HG03439 (cell line): Measurements from ENCODE around the gene SHISAL1.
"Not testable (repeated sequence)": the region's sequence is repeated elsewhere in the genome, so short reads cannot be mapped to it uniquely, and the experiment has no call there.

Experiments
- ATAC-seq: cut with Tn5 transposase; IDR thresholded peaks from one replicate; pipeline ENCODE4 v1.9.1; 2021; ENCODE audit warnings: mild to moderate bottlenecking, moderate library complexity; ENCODE audit not compliant: unreplicated experiment

Gene SHISAL1

DNA sequence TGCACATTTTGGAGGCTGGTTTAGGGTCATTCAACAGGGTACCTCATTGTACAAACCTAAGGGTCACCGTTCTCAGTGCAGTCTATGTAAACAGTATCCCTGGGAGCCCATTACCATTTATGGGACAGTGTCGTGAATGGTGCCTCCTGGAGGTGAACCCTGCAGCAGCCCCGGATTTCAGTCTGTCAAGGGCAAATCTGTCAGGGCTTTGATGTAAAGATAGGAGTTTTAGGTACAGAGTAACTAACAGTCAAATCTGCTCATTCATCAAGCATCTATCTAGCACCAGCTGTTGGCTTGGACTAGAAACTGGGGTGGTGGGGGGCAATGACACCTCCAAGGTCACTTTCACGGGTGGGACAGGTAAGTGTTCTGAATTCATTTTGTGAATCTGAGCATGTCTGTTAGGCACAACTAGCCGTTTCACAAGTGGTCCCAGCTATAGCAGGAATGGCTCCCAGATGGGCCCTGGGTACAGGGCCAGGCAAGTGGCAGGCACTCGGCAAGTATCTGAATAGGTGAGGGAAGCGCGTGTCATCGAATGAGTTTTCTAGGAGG lies 68.4 kb downstream of the SHISAL1 start:
- ATAC-seq, result no peak

DNA sequence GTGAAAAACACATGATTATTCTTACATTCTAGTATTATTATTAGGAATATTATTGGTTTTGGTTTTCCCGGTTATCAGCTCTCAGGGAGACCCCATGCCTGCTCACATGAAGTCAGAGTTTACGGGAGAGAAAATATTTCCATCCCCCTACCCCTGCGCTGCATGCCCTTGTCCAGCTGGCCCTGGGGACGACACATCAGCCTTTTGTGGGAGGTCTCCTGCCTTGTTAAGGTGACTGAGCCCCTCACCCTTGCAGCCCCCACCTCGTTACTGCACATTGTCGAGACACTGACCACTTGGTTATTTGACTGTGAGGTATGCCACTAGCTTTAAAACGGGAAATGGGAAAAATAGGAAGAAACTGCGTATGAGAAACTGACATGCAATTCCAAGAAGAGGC lies 69.0 kb downstream of the SHISAL1 start:
- ATAC-seq, result no peak

DNA sequence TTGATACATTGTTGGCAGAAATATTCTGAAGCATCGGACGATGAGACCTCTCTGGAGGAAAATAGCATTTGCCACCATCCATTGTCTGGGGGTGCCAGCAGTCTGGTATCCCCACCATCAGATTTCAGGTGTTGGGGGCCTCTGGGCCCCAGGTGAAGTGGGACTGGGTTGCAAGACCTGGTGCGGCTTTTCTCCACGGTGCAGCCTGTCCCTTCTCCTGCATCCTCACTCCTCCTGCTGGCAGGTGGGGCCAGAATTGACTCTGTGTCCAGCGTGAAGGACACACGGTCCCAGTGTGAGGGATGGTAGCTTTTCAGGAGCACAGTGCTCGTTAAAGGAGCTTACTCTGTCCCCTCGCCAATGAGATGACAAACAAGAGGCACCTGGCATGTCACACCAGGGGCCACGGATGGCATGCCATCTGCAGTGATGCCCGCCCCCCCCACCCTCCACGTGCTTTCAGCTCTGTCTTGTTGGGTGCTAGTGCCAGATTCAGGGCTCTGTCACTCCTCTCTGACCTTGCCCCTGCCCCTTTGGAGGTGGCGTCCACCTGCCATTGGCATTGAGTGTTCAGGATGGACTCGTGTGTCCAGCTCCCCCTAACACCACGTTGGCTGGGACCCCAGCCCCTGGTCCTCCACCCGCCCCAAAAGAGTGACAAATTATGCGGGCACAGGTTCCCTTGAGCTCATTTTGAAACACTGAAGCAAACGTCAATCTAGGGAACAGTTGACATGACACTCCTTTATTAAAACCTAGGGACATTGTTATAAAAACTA lies 69.6 kb downstream of the SHISAL1 start:
- no peak for ATAC-seq

DNA sequence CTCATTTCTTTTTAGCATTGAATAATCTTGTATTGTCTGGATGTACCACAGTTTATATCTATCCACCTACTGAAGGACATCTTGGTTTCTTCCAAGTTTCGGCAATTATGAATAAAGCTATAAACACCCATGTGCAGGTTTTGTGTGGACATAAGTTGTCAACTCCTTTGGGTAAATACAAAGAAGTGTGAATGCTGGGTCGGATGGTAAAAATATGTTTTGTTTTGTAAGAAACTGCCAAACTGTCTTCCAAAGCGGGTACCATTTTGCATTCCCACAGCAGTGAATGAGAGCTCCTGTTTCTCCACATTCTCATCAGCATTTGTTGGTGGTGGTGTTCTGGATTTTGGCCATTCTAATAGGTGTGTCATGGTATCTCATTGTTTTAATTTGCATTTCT lies 71.6 kb downstream of the SHISAL1 start:
- ATAC-seq, result not testable (repeated sequence)

DNA sequence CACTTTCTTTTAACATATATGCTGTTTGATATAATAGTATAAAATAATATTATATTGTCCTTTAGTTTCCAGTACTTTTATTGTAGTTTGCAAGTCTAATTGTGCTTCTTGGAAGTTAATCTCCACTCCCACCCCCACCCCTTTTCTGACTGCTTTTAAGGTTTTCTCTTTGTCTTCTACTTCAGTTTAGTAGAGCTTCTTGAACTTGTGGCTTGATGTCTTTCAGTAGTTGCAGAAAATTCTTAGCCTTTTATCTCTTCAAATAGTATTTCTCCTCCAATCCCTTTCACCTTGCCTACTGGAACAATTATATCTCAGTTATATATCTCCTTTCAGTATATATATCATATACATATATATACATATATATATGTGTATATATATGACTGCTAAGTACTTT lies 75.5 kb downstream of the SHISAL1 start:
- no peak for ATAC-seq

DNA sequence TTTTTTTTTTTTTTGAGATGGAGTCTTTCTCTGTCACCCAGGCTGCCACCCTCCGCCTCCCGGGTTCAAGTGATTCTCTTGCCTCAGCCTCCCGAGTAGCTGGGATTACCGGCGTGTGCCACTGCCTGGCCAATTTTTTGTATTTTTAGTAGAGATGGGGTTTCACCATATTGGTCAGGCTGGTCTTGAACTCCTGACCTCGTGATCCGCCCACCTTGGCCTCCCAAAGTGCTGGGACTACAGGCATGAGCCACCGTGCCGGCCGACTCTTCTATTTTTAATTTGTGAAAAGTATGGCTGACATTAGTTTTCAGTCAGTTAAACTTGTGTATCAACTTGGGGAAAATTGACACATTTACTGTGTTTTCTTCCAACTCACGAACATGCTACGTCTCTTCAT lies 78.4 kb downstream of the SHISAL1 start:
- ATAC-seq, result not testable (repeated sequence)

DNA sequence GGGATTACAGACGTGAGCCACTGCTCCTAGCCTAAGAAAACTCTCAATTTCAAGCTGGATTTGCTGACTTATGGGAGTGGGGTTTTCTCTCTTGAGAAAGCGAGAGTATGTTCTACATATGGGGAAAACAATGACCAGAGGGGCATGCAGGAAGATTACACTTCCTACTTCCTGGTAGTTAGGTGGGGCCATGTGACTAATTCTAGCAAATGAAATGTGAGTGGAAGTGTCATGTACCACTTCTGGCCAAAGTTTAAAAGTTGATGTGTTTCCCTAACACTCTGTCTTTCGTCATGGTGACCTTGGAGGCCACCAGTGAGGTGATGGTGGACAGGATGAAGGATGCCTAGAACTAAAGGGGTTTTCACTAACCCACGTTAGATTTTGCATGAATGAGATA lies 81.5 kb downstream of the SHISAL1 start:
- no peak for ATAC-seq

DNA sequence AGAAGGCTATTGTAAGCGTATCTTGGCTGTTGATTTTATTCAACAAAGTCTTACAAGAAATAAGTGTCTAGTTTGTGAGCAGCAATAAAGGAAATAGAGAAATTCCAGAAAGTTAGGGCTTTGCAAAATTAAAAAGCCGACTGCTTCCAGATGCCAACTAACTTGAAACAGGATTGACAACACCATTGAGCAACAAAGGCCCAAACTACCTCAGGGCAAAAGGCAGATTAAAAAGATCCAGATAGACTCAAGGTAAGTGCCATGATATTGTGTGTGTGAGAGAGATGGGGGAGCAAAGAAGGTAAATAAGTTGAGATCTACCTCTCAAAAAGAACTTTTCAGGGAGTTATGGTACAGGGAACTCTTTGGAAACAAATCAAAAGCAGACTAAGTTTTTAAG lies 82.9 kb downstream of the SHISAL1 start:
- no peak for ATAC-seq

DNA sequence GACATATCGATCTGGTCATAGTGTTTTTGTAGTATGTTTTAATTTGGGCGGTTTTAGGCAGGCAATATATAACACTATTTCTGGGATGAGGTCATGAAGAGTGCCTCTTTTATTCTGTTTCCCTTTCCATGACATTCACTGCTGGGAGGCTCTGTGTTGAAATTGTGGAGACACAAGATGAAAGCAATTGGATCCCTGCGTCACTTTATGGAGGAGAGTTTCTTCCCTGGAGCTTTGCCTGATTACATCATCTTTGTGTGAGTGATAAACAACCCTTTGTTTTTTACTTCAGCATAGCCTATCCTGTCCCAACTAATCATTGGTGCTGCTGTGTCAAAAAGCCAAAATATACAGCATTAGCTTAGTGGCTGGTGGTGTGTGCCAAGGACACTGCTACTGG lies 83.4 kb downstream of the SHISAL1 start:
- no peak for ATAC-seq

DNA sequence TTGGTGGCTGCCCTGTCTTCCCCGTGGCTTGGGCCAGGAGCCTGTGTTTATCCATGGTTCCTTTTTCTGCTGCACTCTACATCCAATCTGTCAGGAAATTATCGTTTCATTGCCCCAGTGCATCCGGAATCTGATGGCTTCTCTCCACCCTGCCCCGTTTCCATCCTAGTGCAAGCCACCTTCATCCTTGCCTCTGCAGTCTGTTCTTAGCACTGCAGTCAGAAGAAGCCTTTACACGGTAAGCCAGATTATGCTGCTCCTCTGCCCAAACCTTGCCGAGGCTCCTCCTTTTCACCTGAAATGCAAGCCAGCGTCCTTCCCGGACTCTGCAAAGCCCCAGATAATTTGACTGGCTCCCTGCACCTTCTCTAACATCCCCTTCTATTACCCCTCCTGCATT lies 86.9 kb downstream of the SHISAL1 start:
- no peak for ATAC-seq

DNA sequence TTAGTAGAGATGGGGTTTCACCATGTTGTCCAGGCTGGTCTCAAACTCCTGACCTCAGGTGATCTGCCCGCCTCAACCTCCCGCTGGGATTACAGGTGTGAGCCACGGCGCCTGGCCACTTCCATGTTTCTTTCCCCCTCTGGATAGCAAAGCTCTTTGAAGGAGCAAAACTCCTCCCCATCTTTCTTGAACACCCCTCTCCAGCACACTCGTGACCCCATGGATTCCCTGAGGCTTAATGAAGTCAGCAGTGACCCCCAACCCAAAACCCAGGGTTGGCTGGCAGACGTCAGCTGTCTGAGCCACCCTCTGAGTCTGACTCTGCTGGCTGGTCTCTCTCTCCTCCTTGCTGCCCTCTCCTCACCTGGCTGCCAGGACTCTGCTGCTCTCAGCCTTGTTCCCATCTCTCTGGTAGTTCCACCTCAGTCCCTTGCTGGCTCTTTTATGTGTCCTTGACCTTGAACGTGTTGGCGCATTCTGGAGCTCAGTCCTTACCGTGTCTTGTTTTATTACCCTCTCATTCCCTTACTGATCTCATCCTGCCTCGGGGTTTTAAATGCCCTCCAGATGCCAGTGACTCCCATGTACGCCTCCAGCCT lies 87.6 kb downstream of the SHISAL1 start:
- no peak for ATAC-seq

DNA sequence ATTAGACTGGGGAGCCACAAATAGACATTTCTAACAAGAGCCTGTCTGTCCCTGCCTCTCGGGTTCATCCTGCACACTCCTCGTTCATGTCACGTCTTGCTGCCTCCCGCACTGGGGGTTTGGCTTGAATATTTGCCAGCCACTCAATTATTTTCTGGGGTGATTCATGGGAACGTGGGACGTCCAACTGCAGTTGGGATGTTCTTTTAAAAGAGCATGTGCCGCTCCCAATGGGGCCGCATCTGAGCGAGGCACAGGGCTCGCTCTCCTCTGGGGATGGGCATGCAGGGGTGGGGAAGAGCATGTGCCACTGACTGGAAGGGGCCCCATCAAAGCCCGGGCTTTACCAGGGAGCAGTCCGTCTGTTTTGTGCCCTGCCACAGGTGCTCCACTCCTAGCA lies 88.6 kb downstream of the SHISAL1 start:
- no peak for ATAC-seq

DNA sequence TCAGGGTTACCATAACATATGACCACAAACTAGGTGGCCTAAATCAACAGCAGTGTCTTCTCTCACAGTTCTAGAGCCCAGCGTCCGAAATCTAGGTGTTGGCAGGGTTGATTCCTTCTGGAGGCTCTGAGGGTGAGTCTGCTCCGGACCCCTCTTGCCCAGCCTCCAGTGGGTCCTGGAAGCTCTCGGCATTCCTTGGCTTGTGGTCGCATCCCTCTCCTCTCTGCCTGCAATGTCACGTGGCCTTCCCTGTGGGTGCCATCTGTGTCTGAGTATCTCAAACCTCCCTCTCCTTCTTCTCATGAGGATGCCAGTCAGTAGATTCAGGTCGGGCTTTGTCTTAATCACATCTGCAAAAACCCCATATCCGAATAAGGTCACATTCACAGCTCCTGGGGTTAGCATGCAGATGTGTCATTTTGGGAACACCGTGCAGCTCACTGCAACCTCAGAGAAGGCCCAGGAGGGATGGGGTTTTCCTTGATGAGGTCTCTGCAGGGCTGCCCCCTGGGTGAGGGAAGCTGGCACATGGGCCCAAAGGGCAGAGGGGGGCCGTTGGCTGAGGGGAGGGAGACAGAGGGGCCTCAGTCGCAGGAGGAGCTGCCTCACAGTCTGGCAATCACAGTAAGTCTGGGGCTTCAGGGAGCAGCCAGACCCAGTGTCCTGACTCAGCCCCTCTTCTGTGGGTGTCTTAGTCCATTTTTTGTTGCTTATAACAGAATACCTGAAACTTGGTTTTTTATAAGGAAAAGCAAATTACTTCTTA lies 90.9 kb downstream of the SHISAL1 start:
- no peak for ATAC-seq

DNA sequence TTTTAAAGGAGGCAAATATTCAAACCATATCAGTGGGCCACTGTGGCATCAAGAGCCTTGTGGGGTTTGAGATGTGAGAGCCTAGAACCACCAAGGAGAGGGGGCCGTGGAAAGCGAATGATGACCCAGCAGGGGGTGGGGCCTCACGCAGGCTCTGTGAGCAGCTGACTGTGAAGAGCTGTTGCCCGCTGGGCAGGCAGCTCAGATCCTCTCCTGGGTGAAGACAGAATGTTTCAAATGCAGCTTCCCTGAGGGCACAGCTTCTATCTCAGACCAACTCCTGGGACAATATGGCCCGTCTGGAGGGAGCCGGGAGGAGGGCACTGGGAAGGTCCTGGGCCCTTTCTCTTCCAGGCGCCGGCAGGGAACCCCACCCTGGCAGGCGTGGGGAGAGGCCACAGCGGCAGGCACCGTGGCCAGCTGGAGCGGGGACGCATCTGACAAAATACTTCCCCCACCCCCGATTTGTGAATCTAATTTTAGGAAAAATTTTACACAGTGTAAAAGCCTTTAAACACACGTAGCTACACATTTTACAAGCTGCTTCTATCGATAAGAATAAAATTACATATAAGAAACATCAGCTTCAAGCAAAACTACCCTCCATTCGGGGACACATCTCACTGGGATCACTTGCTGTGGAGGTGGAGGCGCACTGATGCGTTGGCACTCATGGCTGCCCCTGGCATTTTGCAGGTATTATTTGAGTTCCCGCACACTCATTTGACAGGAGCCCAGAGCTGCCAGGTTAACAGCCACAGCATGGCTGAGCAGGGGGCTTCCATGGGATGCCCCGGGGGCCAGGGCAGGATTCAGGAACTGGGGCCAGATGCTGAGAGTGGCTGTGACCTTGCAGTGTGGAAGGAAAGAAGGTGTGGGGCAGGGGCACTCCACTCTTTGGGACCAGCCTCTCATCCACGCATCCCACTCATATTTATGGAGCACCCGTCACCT lies 91.7 kb downstream of the SHISAL1 start:
- no peak for ATAC-seq

DNA sequence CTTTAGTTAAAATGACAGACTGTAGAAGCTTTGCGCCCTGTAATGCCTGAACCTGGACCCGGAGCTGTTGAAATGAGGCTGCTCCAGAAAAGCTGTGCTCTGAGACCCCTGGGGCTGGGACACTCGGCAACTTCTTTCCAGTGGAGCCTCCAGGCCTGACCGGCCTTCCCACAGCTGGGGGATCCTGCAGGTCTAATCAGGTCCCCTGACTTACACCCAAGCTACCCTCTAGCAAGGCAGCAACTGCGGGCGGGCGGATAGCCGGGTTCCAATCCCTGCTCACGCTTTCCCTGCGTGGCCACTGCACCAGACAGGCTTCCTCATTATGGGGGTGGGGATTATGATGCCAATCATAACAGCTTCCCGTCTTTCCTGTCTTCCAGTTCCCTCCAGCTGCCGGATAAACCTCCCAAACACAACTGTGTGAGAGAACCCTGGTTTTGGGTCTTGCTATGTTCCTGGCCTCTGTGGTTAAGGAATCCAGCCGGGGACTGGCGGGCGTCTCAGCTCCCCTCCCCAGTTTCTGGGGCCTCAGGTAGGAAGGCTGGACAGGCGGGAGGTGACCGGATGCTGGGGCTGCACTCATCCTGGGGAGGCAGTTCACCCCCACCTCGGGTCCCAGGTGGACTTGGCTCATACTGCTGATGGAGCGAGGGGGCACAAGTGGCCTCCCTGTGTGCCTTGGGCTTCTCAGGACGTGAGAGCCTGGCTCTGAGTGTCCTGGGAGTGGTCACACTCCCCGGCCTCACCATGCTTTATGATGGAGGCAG lies 93.5 kb downstream of the SHISAL1 start:
- ATAC-seq, result no peak

DNA sequence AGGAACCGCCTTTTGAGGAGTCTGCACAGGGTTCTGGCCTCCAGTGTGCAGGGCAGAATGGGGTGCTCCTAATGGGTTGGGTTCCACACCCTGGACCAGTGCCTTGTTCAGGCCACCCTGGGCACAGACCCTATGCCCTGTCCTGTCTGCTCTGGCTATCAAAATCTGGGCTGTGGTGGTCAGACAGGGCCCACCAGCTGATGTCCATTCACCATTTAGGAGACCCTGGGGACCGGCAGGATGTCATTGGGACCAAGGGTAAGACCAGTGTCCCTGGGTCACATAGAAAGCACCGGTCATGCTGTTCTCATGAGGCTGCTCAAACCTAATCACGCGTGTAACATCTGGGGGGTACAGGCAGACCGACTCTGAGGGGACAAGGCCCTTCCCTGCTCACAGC lies 94.7 kb downstream of the SHISAL1 start:
- no peak for ATAC-seq

DNA sequence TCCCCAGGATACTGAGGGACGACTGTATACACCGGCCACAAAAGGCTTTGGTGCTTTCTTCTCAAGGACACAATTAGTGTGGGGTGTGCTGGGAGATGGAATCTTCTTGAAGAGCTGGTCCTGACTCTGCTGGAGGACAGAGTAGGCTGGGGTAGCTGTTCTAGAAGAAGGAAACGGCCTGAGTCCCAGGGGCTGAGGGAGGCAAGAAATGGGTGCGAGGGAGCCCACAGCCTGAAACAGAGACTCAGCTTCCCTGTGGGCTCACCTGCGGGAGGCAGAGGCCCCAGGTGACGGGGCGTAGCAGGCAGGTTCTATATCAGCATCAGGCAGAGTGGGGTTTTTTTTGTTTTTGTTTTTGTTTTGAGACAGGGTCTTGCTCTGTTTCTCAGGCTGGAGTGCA lies 95.4 kb downstream of the SHISAL1 start:
- no peak for ATAC-seq

DNA sequence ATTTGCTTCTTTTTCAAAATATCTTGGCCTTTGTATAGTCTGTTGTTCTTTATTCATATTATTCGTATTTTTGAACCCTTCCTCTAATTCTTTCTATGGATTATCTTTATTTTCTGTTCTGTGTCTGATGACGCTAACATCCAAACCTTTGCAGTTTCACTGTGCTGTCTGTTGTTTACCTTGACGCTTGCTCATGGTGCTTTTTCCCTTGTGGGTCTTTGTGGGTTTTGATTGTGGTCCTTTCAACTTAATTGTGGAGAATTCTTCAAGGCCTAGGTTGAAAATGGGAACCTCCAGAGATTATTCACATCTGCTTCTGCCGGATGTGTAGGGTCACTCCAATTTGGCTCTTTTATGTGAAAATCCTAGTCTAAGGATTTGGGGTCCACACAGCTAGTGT lies 97.5 kb downstream of the SHISAL1 start:
- no peak for ATAC-seq

DNA sequence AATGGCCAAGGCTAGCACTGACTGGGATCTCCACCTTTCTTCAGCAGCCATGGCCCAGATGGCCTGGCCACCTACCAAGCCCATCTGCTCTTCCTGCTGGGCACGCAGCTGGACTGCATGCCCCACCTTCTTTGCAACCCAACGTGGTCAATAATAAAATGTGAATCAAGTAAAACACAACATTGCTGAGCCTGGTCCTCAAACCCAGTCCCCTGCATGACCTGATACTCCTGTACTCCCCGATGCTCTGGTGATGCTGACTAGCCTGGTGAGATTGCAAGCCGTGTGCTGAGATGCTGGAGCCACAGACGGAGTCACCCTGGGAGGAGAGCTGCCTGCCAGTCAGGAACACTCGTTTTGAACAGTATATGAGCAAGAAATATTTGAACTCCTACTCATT lies 98.0 kb downstream of the SHISAL1 start:
- no peak for ATAC-seq

DNA sequence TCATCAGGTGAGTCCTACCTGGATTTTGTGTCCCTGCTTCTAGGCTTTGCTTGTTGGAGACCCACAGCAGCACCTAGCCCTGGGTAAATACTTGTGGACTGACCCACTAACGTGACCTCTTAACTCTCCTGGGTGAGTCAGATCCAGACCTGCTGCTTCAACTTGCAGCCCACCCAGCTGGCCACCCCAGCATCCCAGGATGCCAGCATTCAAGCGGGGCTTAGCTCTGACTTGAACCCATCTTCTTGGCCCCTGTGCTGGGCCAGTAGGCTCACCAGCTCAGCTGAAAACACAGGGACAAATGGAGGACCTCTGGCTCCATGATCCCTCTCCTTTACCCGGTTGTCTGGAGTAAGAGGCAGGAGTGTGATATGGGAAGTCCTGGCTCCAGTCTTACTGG lies 98.6 kb downstream of the SHISAL1 start:
- no peak for ATAC-seq
